ENCODE data around the gene SDF4. TPM values are rescaled to one million over a fixed set of nuclear protein-coding genes. Genes with fewer than 3 reads are reported as not detected.

SDF4 gene
- total RNA-seq, 4 donors from 2014 or later, result 57.5 to 87.6 (median 73.1) TPM

- Histone ChIP-seq H3K4me1 (no peaks in the 10 kb centered on the region), H3K9me3 (no peaks in the 10 kb centered on the region), H3K4me3 (no peak overlapping the region), H3K36me3 (no peaks in the 10 kb centered on the region), H3K27me3 (peaks cover 38% of the 10 kb centered on the region), H3K27ac (no peak overlapping the region)
- TF ChIP-seq POLR2AphosphoS5 (IDR thresholded peaks at IDR 0.05), result no peak
- TF ChIP-seq CTCF (IDR thresholded peaks at IDR 0.05), result no peak
- no peak for TF ChIP-seq EP300 (IDR thresholded peaks at IDR 0.05)
- no peak for TF ChIP-seq POLR2A (IDR thresholded peaks at IDR 0.05)
- DNase-seq (ENCODE audit: low spot score in 2 of 2), result peak in 1 of 2 donors; percentile 46
- 79% methylated on average over 17 of the region's 21 CpGs for WGBS
These were observed 48.5 kb downstream of the SDF4 start for GRCh38 chr1:1183221-1183747.

- no peaks in the 10 kb centered on the region for H3K36me3 ChIP-seq
- 66% methylated on average over 17 of the region's 39 CpGs for WGBS
- H3K9me3 ChIP-seq, result no peaks in the 10 kb centered on the region
- TF ChIP-seq POLR2AphosphoS5 (IDR thresholded peaks at IDR 0.05), result no peak
- no peak for TF ChIP-seq POLR2A (IDR thresholded peaks at IDR 0.05)
- TF ChIP-seq CTCF (IDR thresholded peaks at IDR 0.05), result no peak
- no peak for TF ChIP-seq EP300 (IDR thresholded peaks at IDR 0.05)
- H3K4me3 ChIP-seq, result no peak overlapping the region
- H3K27ac ChIP-seq, result no peak overlapping the region
- peaks cover 44% of the 10 kb centered on the region for H3K27me3 ChIP-seq
- peak in 1 of 2 donors; percentile 62 for DNase-seq (ENCODE audit: low spot score in 2 of 2)
- H3K4me1 ChIP-seq, result no peaks in the 10 kb centered on the region
These were observed 49.1 kb downstream of the SDF4 start for GRCh38 chr1:1182491-1183220.

GRCh38 chr1:1181938-1182410, 49.8 kb downstream of the SDF4 start:
- peaks cover 47% of the 10 kb centered on the region for H3K27me3 ChIP-seq
- no peak overlapping the region for H3K4me3 ChIP-seq
- TF ChIP-seq POLR2A (IDR thresholded peaks at IDR 0.05) (no peak), POLR2AphosphoS5 (IDR thresholded peaks at IDR 0.05) (no peak), CTCF (IDR thresholded peaks at IDR 0.05) (no peak), EP300 (IDR thresholded peaks at IDR 0.05) (no peak)
- peak in 1 of 2 donors; percentile 48 for DNase-seq (ENCODE audit: low spot score in 2 of 2)
- 89% methylated on average over 14 of the region's 21 CpGs for WGBS
- H3K4me1 ChIP-seq, result no peaks in the 10 kb centered on the region
- H3K9me3 ChIP-seq, result no peaks in the 10 kb centered on the region
- H3K27ac ChIP-seq, result no peak overlapping the region
- no peaks in the 10 kb centered on the region for H3K36me3 ChIP-seq

GRCh38 chr1:1181129-1181937, 50.5 kb downstream of the SDF4 start:
- WGBS, result 90% methylated on average over 25 of the region's 26 CpGs
- no peaks in the 10 kb centered on the region for H3K36me3 ChIP-seq
- H3K27me3 ChIP-seq, result peaks cover 53% of the 10 kb centered on the region
- DNase-seq (ENCODE audit: low spot score in 2 of 2), result peak in 1 of 2 donors; percentile 50
- TF ChIP-seq POLR2AphosphoS5 (IDR thresholded peaks at IDR 0.05) (no peak), EP300 (IDR thresholded peaks at IDR 0.05) (no peak), POLR2A (IDR thresholded peaks at IDR 0.05) (no peak), CTCF (IDR thresholded peaks at IDR 0.05) (no peak)
- H3K4me3 ChIP-seq, result no peak overlapping the region
- H3K4me1 ChIP-seq, result no peaks in the 10 kb centered on the region
- H3K27ac ChIP-seq, result no peak overlapping the region
- H3K9me3 ChIP-seq, result no peaks in the 10 kb centered on the region

All from suprapubic skin (tissue), 4 donors.